HL-60 (cell line): Measurements from ENCODE around the gene CLDND1.

Experiments used
- POLR2AphosphoS5 ChIP-seq: IDR thresholded peaks from 2 replicates; pipeline ENCODE4 v1.6.1; 2012; ENCODE audit warnings: low read depth
- TF ChIP-seq, protein P1 (sequence below): IDR thresholded peaks from one replicate; pipeline ENCODE4 v1.5.1; 2011; ENCODE audit warnings: low read length, control low read depth, inconsistent platforms; ENCODE audit not compliant: insufficient read depth
- TF ChIP-seq, protein P2 (sequence below): IDR thresholded peaks from 2 replicates; pipeline ENCODE4 v1.6.1; 2012; ENCODE audit warnings: low read depth; ENCODE audit not compliant: insufficient replicate concordance

DNA sequence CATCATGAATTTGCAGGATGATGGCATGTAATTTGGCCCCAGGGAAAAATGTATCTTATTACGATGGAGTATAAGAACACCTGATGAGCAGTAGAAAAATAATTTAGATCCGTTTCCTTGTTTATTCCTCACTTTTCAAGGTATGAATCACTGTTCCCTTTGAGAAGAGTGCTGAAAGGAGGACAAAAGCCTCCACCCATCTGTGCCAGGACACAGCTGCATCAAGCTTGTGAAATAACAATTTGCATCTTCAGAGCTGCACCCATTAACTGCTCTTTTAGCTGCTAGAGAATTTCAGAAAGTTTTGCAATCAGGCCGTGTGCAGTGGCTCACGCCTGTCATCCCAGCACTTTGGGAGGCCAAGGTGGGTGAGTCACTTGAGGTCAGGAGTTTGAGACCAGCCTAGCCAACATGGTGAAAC, 9.6 kb downstream of the CLDND1 start:
- TF ChIP-seq, protein P1, sequence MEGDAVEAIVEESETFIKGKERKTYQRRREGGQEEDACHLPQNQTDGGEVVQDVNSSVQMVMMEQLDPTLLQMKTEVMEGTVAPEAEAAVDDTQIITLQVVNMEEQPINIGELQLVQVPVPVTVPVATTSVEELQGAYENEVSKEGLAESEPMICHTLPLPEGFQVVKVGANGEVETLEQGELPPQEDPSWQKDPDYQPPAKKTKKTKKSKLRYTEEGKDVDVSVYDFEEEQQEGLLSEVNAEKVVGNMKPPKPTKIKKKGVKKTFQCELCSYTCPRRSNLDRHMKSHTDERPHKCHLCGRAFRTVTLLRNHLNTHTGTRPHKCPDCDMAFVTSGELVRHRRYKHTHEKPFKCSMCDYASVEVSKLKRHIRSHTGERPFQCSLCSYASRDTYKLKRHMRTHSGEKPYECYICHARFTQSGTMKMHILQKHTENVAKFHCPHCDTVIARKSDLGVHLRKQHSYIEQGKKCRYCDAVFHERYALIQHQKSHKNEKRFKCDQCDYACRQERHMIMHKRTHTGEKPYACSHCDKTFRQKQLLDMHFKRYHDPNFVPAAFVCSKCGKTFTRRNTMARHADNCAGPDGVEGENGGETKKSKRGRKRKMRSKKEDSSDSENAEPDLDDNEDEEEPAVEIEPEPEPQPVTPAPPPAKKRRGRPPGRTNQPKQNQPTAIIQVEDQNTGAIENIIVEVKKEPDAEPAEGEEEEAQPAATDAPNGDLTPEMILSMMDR, result no peak
- TF ChIP-seq, protein P2, sequence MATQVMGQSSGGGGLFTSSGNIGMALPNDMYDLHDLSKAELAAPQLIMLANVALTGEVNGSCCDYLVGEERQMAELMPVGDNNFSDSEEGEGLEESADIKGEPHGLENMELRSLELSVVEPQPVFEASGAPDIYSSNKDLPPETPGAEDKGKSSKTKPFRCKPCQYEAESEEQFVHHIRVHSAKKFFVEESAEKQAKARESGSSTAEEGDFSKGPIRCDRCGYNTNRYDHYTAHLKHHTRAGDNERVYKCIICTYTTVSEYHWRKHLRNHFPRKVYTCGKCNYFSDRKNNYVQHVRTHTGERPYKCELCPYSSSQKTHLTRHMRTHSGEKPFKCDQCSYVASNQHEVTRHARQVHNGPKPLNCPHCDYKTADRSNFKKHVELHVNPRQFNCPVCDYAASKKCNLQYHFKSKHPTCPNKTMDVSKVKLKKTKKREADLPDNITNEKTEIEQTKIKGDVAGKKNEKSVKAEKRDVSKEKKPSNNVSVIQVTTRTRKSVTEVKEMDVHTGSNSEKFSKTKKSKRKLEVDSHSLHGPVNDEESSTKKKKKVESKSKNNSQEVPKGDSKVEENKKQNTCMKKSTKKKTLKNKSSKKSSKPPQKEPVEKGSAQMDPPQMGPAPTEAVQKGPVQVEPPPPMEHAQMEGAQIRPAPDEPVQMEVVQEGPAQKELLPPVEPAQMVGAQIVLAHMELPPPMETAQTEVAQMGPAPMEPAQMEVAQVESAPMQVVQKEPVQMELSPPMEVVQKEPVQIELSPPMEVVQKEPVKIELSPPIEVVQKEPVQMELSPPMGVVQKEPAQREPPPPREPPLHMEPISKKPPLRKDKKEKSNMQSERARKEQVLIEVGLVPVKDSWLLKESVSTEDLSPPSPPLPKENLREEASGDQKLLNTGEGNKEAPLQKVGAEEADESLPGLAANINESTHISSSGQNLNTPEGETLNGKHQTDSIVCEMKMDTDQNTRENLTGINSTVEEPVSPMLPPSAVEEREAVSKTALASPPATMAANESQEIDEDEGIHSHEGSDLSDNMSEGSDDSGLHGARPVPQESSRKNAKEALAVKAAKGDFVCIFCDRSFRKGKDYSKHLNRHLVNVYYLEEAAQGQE, result peak; percentile 50
- TF ChIP-seq POLR2AphosphoS5, result peak; percentile 61
